H9 (cell line): ENCODE results near the gene IFT81. TPM values are rescaled to one million over a fixed set of nuclear protein-coding genes. Genes with fewer than 3 reads are reported as not detected.

ENCODE experiments used
- DNase-seq: peaks from one replicate; pipeline ENCODE4 v3.0.0-alpha.2; 2017
- H2AFZ ChIP-seq: one replicate; pipeline ENCODE4 v1.6.1; 2013; ENCODE audit warnings: mild to moderate bottlenecking, low read length, control low read depth, moderate library complexity
- H2AK5ac ChIP-seq: 2 replicates; pipeline ENCODE4 v1.6.1; 2013; ENCODE audit warnings: low read length, control low read depth, mixed read lengths; ENCODE audit not compliant: insufficient read length
- H2BK120ac ChIP-seq: one replicate; pipeline ENCODE4 v1.6.1; 2013; ENCODE audit warnings: low read depth, mild to moderate bottlenecking, low read length, control low read depth, inconsistent platforms; ENCODE audit not compliant: poor library complexity, severe bottlenecking
- H2BK12ac ChIP-seq: 2 replicates; pipeline ENCODE4 v1.6.1; 2013; ENCODE audit warnings: low read length, control low read depth, mixed read lengths, low read depth; ENCODE audit not compliant: insufficient read length
- H2BK15ac ChIP-seq: 2 replicates; pipeline ENCODE4 v1.6.1; 2013; ENCODE audit warnings: low read depth, low read length, control low read depth
- H2BK20ac ChIP-seq: one replicate; pipeline ENCODE4 v1.6.1; 2013; ENCODE audit warnings: low read depth, mild to moderate bottlenecking, low read length, control low read depth, inconsistent platforms; ENCODE audit not compliant: poor library complexity, severe bottlenecking
- H2BK5ac ChIP-seq: 2 replicates; pipeline ENCODE4 v1.6.1; 2013; ENCODE audit warnings: low read length, control low read depth, mixed read lengths; ENCODE audit not compliant: insufficient read length
- H3K14ac ChIP-seq: 2 replicates; pipeline ENCODE4 v1.6.1; 2013; ENCODE audit warnings: low read length, control low read depth; ENCODE audit not compliant: insufficient read depth
- H3K18ac ChIP-seq: 2 replicates; pipeline ENCODE4 v1.6.1; 2013; ENCODE audit warnings: low read depth, mild to moderate bottlenecking, mixed read lengths, low read length, control low read depth; ENCODE audit not compliant: insufficient read length
- H3K23ac ChIP-seq: 2 replicates; pipeline ENCODE4 v1.6.1; 2013; ENCODE audit warnings: low read length, control low read depth, mixed read lengths, low read depth; ENCODE audit not compliant: insufficient read length
- H3K23me2 ChIP-seq: 2 replicates; pipeline ENCODE4 v1.6.1; 2013; ENCODE audit warnings: low read depth, mild to moderate bottlenecking, mixed read lengths, low read length, control low read depth; ENCODE audit not compliant: insufficient read length, poor library complexity, severe bottlenecking
- H3K27ac ChIP-seq: 2 replicates; pipeline ENCODE4 v1.5.1; 2013; ENCODE audit warnings: low read length, control low read depth, mixed read lengths, low read depth; ENCODE audit not compliant: insufficient read length
- H3K27me3 ChIP-seq: 2 replicates; pipeline ENCODE4 v1.6.1; 2013; ENCODE audit warnings: low read length, control low read depth, inconsistent platforms; ENCODE audit not compliant: insufficient read depth
- H3K4ac ChIP-seq: 2 replicates; pipeline ENCODE4 v1.6.1; 2013; ENCODE audit warnings: low read depth, mild to moderate bottlenecking, control low read depth, inconsistent platforms, low read length, moderate library complexity
- H3K4me1 ChIP-seq: 2 replicates; pipeline ENCODE4 v1.6.1; 2013; ENCODE audit warnings: low read length, control low read depth, inconsistent platforms; ENCODE audit not compliant: insufficient read depth
- H3K4me2 ChIP-seq: 2 replicates; pipeline ENCODE4 v1.6.1; 2013; ENCODE audit warnings: low read length, control low read depth, mixed read lengths; ENCODE audit not compliant: insufficient read length, insufficient read depth
- H3K56ac ChIP-seq: 2 replicates; pipeline ENCODE4 v1.6.1; 2013; ENCODE audit warnings: low read depth, mild to moderate bottlenecking, mixed read lengths, low read length, control low read depth; ENCODE audit not compliant: insufficient read length
- H3K79me1 ChIP-seq: 2 replicates; pipeline ENCODE4 v1.6.1; 2013; ENCODE audit warnings: low read depth, mild to moderate bottlenecking, moderate library complexity, low read length, control low read depth, inconsistent platforms; ENCODE audit not compliant: insufficient read depth, poor library complexity, severe bottlenecking
- H3K79me2 ChIP-seq: 2 replicates; pipeline ENCODE4 v1.6.1; 2013; ENCODE audit warnings: low read length, control low read depth, inconsistent platforms; ENCODE audit not compliant: insufficient read depth
- H3K9ac ChIP-seq: 2 replicates; pipeline ENCODE4 v1.6.1; 2013; ENCODE audit warnings: low read length, control low read depth, mixed read lengths; ENCODE audit not compliant: insufficient read length; ENCODE audit errors: extremely low read depth
- H3K9me3 ChIP-seq: one replicate; pipeline ENCODE4 v1.6.1; 2013; ENCODE audit warnings: low read depth, low read length, inconsistent platforms; ENCODE audit not compliant: control insufficient read depth
- H3T11ph ChIP-seq: one replicate; pipeline ENCODE4 v1.6.1; 2013; ENCODE audit warnings: mild to moderate bottlenecking, low read length, control low read depth, inconsistent platforms
- H4K20me1 ChIP-seq: one replicate; pipeline ENCODE4 v1.6.1; 2013; ENCODE audit not compliant: control insufficient read depth, insufficient read length, insufficient read depth
- H4K5ac ChIP-seq: 2 replicates; pipeline ENCODE4 v1.6.1; 2013; ENCODE audit warnings: low read depth, mild to moderate bottlenecking, mixed read lengths, low read length, control low read depth; ENCODE audit not compliant: insufficient read length
- H4K8ac ChIP-seq: replicated peaks from 2 replicates; pipeline ENCODE4 v1.6.1; 2013; ENCODE audit warnings: low read length, control low read depth, mixed read lengths, low read depth; ENCODE audit not compliant: insufficient read length
- H4K91ac ChIP-seq: 2 replicates; pipeline ENCODE4 v1.6.1; 2013; ENCODE audit warnings: low read depth, mild to moderate bottlenecking, moderate library complexity, mixed read lengths, low read length, control low read depth; ENCODE audit not compliant: insufficient read length
- H3K27ac Mint-ChIP-seq, 3 experiments: 2 replicates in 2 of 3; 3 replicates in 1 of 3; pipeline ENCODE4 v1.8.0; 2020 to 2021; ENCODE audit warnings: mixed read lengths in 3 of 3, mild to moderate bottlenecking in 1 of 3, moderate library complexity in 1 of 3
- H3K27me3 Mint-ChIP-seq: 2 replicates; pipeline ENCODE4 v1.8.0; 2021; ENCODE audit warnings: low read depth, mild to moderate bottlenecking, moderate library complexity, mixed read lengths
- H3K36me3 Mint-ChIP-seq, 3 experiments: 2 replicates in 2 of 3; 3 replicates in 1 of 3; pipeline ENCODE4 v1.8.0; 2020 to 2021; ENCODE audit warnings: low read depth in 3 of 3, mixed read lengths in 3 of 3; ENCODE audit not compliant: insufficient read depth in 1 of 3
- H3K4me1 Mint-ChIP-seq, 2 experiments: 2 replicates each; pipeline ENCODE4 v1.8.0; 2020; ENCODE audit warnings: mixed read lengths in 2 of 2
- H3K4me3 Mint-ChIP-seq, 2 experiments: 2 replicates in 1 of 2; 3 replicates in 1 of 2; pipeline ENCODE4 v1.8.0; 2020 to 2021; ENCODE audit warnings: mild to moderate bottlenecking in 2 of 2, mixed read lengths in 2 of 2, moderate library complexity in 1 of 2
- H3K9me3 Mint-ChIP-seq, 2 experiments: 2 replicates in 1 of 2; 3 replicates in 1 of 2; pipeline ENCODE4 v1.8.0; 2020; ENCODE audit warnings: mild to moderate bottlenecking in 2 of 2, mixed read lengths in 2 of 2, moderate library complexity in 1 of 2
- CTCF ChIP-seq: fragments of 200-600 bp; sonication (generic); conservative IDR thresholded peaks from 3 replicates; pipeline ENCODE4 v1.8.0; 2021; ENCODE audit warnings: antibody characterized with exemption, mild to moderate bottlenecking
- WGBS: extraction: QIAGEN DNeasy Blood & Tissue Kit; methylation state at CpG from one replicate; pipeline ENCODE4 v1.1.7; 2013; ENCODE audit warnings: missing lambda C conversion rate, low lambda C conversion rate, mixed read lengths; ENCODE audit not compliant: insufficient read length; ENCODE audit errors: extremely low coverage; 5-methylcytosine and 5-hydroxymethylcytosine counted together
- total RNA-seq: library from RNA; stranded (reverse); gene quantifications from 2 replicates; pipeline ENCODE4 v1.2.1, GENCODE V29; 2021

The IFT81 gene
- total RNA-seq, 1 experiment from 2014 or later: 9.3 TPM

- Histone ChIP-seq H3K27ac (no peak overlapping the region), H2BK20ac (no peak overlapping the region), H3K4ac (no peak overlapping the region), H3K4me2 (no peak overlapping the region), H3K56ac (no peak overlapping the region), H3K9me3 (no peaks in the 10 kb centered on the region), H2AK5ac (no peak overlapping the region), H3K18ac (no peak overlapping the region), H3K79me2 (no peaks in the 10 kb centered on the region), H2BK5ac (no peak overlapping the region), H3K23ac (no peak overlapping the region), H4K91ac (no peak overlapping the region), H3K14ac (no peak overlapping the region; the same call in 1 of the 2 replicates), H3T11ph (no peak overlapping the region), H3K27me3 (no peaks in the 10 kb centered on the region), H2BK15ac (no peak overlapping the region), H2BK120ac (no peak overlapping the region), H3K4me1 (no peaks in the 10 kb centered on the region), H3K23me2 (no peaks in the 10 kb centered on the region), H2BK12ac (no peak overlapping the region), H3K79me1 (no peaks in the 10 kb centered on the region), H2AFZ (no peak overlapping the region), H4K8ac (no peak overlapping the region), H3K9ac (no peak overlapping the region), H4K20me1 (no peaks in the 10 kb centered on the region), H4K5ac (no peak overlapping the region)
- DNase-seq: peak; percentile 30
- Mint-ChIP-seq H3K27me3 (no peaks in the 10 kb centered on the region; the same call in none of the 2 replicates), H3K9me3 (no peaks in the 10 kb centered on the region; a peak in 2 of 5 replicates), H3K4me1 (peaks cover 0 to 3% of the 10 kb centered on the region in 2 experiments; a peak in 3 of 4 replicates), H3K27ac (0 out of 7 replicates have a peak overlapping the region, but pooled peaks of 1 of the 3 experiments have one; percentile 70), H3K36me3 (no peaks in the 10 kb centered on the region; a peak in 1 of 7 replicates), H3K4me3 (no peak overlapping the region)
- TF ChIP-seq CTCF: no peak
- no CpG with 5 or more reads among the region's 4 CpGs for WGBS
Observed at GRCh38 chr12:110115675-110116074, 8.5 kb upstream of the IFT81 start.
